Measurements from ENCODE around the gene TSHZ2.

Gene TSHZ2

GRCh38 chr20:53423587-53424146, 451.5 kb downstream of the TSHZ2 start:
- no peak overlapping the region for H3K27ac ChIP-seq

DNA sequence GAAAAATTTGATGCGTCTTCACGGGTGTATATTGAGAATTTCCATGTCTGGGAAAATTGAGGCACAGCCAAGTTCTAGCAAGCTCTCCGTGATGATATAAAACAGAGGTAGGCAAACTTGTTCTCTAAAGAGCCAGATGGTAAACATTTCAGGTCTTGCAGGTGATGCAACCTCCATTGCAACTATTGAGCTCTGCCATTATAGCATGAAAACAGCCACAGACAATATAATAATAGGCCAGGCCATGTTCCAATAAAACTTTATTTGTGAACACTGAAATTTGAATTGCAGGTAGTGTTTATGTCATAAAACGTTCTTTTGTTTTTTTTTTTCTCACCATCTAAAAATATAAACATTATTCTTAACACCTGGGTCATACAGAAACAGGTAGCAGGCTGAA, 453.3 kb downstream of the TSHZ2 start:
- no peak for TF ChIP-seq ZFX (IDR thresholded peaks at IDR 0.05)
- TF ChIP-seq, protein P1, sequence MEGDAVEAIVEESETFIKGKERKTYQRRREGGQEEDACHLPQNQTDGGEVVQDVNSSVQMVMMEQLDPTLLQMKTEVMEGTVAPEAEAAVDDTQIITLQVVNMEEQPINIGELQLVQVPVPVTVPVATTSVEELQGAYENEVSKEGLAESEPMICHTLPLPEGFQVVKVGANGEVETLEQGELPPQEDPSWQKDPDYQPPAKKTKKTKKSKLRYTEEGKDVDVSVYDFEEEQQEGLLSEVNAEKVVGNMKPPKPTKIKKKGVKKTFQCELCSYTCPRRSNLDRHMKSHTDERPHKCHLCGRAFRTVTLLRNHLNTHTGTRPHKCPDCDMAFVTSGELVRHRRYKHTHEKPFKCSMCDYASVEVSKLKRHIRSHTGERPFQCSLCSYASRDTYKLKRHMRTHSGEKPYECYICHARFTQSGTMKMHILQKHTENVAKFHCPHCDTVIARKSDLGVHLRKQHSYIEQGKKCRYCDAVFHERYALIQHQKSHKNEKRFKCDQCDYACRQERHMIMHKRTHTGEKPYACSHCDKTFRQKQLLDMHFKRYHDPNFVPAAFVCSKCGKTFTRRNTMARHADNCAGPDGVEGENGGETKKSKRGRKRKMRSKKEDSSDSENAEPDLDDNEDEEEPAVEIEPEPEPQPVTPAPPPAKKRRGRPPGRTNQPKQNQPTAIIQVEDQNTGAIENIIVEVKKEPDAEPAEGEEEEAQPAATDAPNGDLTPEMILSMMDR (conservative IDR thresholded peaks at IDR 0.05) = no peak
- H3K27ac ChIP-seq = no peak overlapping the region

More at GRCh38 chr20:53423587-53424146, 451.5 kb downstream of the TSHZ2 start:
- TF ChIP-seq, protein P1 (conservative IDR thresholded peaks at IDR 0.05) = no peak
- TF ChIP-seq ZFX (IDR thresholded peaks at IDR 0.05) = no peak

DNA sequence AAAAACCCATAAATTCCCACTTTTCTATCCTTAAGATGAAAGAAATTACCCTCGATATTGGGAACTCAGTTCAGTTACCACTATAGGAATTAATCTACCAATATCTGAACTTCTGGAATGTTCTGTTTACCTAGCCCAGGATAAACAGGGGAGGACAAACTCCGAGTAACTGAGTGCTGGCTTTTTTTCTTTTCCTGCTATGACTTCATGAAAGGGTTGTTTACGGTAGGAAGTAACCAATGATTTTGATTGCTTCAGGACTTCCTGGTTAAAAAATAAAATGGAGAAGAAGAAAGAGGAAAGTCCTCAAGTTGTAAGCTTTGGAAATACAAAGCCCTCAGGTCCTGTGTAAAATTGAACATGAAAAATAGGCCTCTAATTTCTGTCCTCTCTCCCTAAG, 453.8 kb downstream of the TSHZ2 start:
- TF ChIP-seq, protein P1 (conservative IDR thresholded peaks at IDR 0.05) = no peak
- no peak for TF ChIP-seq ZFX (IDR thresholded peaks at IDR 0.05)
- no peak overlapping the region for H3K27ac ChIP-seq

GRCh38 chr20:53426766-53427312, 454.7 kb downstream of the TSHZ2 start:
- no peak for TF ChIP-seq ZFX (IDR thresholded peaks at IDR 0.05)
- TF ChIP-seq, protein P1 (conservative IDR thresholded peaks at IDR 0.05) = no peak
- H3K27ac ChIP-seq = no peak overlapping the region

DNA sequence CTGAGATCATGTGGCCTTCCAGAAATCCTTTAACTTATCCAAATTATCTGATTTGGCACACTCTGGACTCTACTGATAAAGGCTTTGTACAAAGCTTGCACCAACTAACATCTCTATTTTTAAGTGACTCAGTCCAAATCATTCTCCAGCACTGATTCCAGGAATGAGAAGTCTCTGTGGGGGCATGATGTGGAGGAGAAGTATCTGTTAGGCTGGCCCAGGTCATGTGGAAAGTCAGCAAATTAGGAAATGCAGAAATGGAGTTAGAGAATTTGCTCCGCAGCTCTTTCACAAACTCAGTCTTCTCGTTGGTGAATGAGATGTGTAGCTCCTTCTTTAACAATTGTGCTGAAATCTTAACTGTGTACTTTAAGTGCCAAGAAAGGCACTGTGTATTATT, 455.8 kb downstream of the TSHZ2 start:
- H3K27ac ChIP-seq = no peak overlapping the region
- TF ChIP-seq, protein P1 (conservative IDR thresholded peaks at IDR 0.05) = no peak
- TF ChIP-seq ZFX (IDR thresholded peaks at IDR 0.05) = no peak

GRCh38 chr20:53428588-53428987, 456.4 kb downstream of the TSHZ2 start:
- no peak for TF ChIP-seq ZFX (IDR thresholded peaks at IDR 0.05)
- TF ChIP-seq, protein P1 (conservative IDR thresholded peaks at IDR 0.05) = no peak
- no peak overlapping the region for H3K27ac ChIP-seq

- H3K27ac ChIP-seq = no peak overlapping the region
- no peak for TF ChIP-seq ZFX (IDR thresholded peaks at IDR 0.05)
- TF ChIP-seq, protein P1 (conservative IDR thresholded peaks at IDR 0.05) = no peak
Measured at GRCh38 chr20:53428996-53429395, 456.8 kb downstream of the TSHZ2 start.

Data from C4-2B (cell line).